WI38 (cell line): Measurements from ENCODE around the gene CFAP100.

Experiments
- H3K4me3 ChIP-seq: 2 replicates; pipeline ENCODE4 v1.5.1; 2011; ENCODE audit warnings: low read depth, mild to moderate bottlenecking, control low read depth, low read length
- CTCF ChIP-seq: IDR thresholded peaks from 2 replicates; pipeline ENCODE4 v1.5.1; 2012; ENCODE audit warnings: low read depth, mild to moderate bottlenecking, control low read depth, low read length

The CFAP100 gene

GRCh38 chr3:126424751-126425150 is 30.0 kb downstream of the CFAP100 start:
- TF ChIP-seq CTCF, result no peak
- no peak overlapping the region for H3K4me3 ChIP-seq

- TF ChIP-seq CTCF, result no peak
- H3K4me3 ChIP-seq, result no peak overlapping the region
These were observed 36.4 kb downstream of the CFAP100 start for GRCh38 chr3:126431103-126431534.

- no peak overlapping the region for H3K4me3 ChIP-seq
- no peak for TF ChIP-seq CTCF
These were observed 37.8 kb downstream of the CFAP100 start for GRCh38 chr3:126432361-126433104.

GRCh38 chr3:126433105-126433430 is 38.4 kb downstream of the CFAP100 start:
- H3K4me3 ChIP-seq, result no peak overlapping the region
- TF ChIP-seq CTCF, result no peak

- TF ChIP-seq CTCF, result no peak
- H3K4me3 ChIP-seq, result no peak overlapping the region
These were observed 39.0 kb downstream of the CFAP100 start for GRCh38 chr3:126433496-126434263.

GRCh38 chr3:126434264-126434590 is 39.5 kb downstream of the CFAP100 start:
- H3K4me3 ChIP-seq, result no peak overlapping the region
- no peak for TF ChIP-seq CTCF

GRCh38 chr3:126434931-126435411 is 40.3 kb downstream of the CFAP100 start:
- no peak for TF ChIP-seq CTCF

More at GRCh38 chr3:126434931-126435411, 40.3 kb downstream of the CFAP100 start:
- H3K4me3 ChIP-seq, result no peak overlapping the region
